GM19043 (cell line): ENCODE data around the gene RNF169.

Experiments
- ATAC-seq: cut with Tn5 transposase; IDR thresholded peaks from one replicate; pipeline ENCODE4 v1.9.1; 2021; ENCODE audit warnings: low read depth; ENCODE audit not compliant: unreplicated experiment

The RNF169 gene

GRCh38 chr11:74748211-74749126 lies at the start of gene RNF169:
RNF169 (plus strand) TSS chr11:74748849; CDS start chr11:74748881, 32 bp downstream.
- ATAC-seq: peak; percentile 95

GRCh38 chr11:74699615-74700396 lies 48.8 kb upstream of the RNF169 start:
- ATAC-seq: no peak

GRCh38 chr11:74701351-74701750 lies 47.3 kb upstream of the RNF169 start:
- ATAC-seq: no peak

- no peak for ATAC-seq
Measured at GRCh38 chr11:74702383-74703007, 46.2 kb upstream of the RNF169 start.

- ATAC-seq: no peak
Measured at GRCh38 chr11:74703211-74703610, 45.4 kb upstream of the RNF169 start.

- no peak for ATAC-seq
Measured at GRCh38 chr11:74707182-74707581, 41.5 kb upstream of the RNF169 start.

GRCh38 chr11:74707602-74708510 lies 40.8 kb upstream of the RNF169 start:
- no peak for ATAC-seq

- no peak for ATAC-seq
Measured at GRCh38 chr11:74709175-74709574, 39.5 kb upstream of the RNF169 start.

GRCh38 chr11:74710281-74710938 lies 38.2 kb upstream of the RNF169 start:
- no peak for ATAC-seq

- no peak for ATAC-seq
Measured at GRCh38 chr11:74713686-74714085, 35.0 kb upstream of the RNF169 start.

GRCh38 chr11:74714904-74715303 lies 33.7 kb upstream of the RNF169 start:
- ATAC-seq: no peak

- ATAC-seq: no peak
Measured at GRCh38 chr11:74717221-74717969, 31.3 kb upstream of the RNF169 start.

GRCh38 chr11:74719011-74719410 lies 29.6 kb upstream of the RNF169 start:
- ATAC-seq: no peak

GRCh38 chr11:74720596-74721478 lies 27.8 kb upstream of the RNF169 start:
- ATAC-seq: no peak

GRCh38 chr11:74721479-74721835 lies 27.2 kb upstream of the RNF169 start:
- no peak for ATAC-seq

- ATAC-seq: no peak
Measured at GRCh38 chr11:74723511-74723910, 25.1 kb upstream of the RNF169 start.

- ATAC-seq: no peak
Measured at GRCh38 chr11:74725701-74726100, 22.9 kb upstream of the RNF169 start.
